NB4 (cell line): Measurements from ENCODE around the gene SMPD3.

Experiments used
- MYC ChIP-seq: IDR thresholded peaks from 2 replicates; pipeline ENCODE4 v1.6.1; 2011; ENCODE audit warnings: low read depth, low read length
- POLR2A ChIP-seq: IDR thresholded peaks from 2 replicates; pipeline ENCODE4 v1.6.1; 2011; ENCODE audit warnings: mild to moderate bottlenecking; ENCODE audit not compliant: insufficient read length; ENCODE audit errors: extremely low read depth
- TF ChIP-seq, protein P1 (sequence below): IDR thresholded peaks from one replicate; pipeline ENCODE4 v1.5.1; 2012; ENCODE audit warnings: low read depth, low read length
- TF ChIP-seq, protein P2 (sequence below): IDR thresholded peaks from 2 replicates; pipeline ENCODE4 v1.6.1; 2011; ENCODE audit warnings: low read depth, low read length

DNA sequence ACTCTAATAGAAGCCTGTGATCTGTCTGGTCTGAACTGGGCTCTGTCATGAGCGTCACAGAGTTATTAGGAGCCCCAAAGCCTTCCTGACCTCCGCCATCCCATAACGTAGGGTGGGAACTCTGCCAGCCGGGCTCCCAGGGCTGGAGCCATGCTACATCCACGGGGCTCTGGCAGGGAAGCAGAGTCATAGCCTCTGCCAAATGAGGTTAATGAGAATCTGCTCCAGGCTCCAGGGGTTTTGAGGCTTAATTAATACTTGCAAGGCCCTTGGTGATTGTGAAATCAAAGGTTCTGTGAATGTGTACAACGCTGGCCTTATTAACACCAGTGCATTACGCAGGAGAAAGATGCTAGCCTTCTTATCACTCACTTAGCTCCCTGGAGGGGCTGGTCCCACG lies 48.4 kb upstream of the SMPD3 start:
- TF ChIP-seq, protein P1, sequence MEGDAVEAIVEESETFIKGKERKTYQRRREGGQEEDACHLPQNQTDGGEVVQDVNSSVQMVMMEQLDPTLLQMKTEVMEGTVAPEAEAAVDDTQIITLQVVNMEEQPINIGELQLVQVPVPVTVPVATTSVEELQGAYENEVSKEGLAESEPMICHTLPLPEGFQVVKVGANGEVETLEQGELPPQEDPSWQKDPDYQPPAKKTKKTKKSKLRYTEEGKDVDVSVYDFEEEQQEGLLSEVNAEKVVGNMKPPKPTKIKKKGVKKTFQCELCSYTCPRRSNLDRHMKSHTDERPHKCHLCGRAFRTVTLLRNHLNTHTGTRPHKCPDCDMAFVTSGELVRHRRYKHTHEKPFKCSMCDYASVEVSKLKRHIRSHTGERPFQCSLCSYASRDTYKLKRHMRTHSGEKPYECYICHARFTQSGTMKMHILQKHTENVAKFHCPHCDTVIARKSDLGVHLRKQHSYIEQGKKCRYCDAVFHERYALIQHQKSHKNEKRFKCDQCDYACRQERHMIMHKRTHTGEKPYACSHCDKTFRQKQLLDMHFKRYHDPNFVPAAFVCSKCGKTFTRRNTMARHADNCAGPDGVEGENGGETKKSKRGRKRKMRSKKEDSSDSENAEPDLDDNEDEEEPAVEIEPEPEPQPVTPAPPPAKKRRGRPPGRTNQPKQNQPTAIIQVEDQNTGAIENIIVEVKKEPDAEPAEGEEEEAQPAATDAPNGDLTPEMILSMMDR, result no peak
- TF ChIP-seq, protein P2, sequence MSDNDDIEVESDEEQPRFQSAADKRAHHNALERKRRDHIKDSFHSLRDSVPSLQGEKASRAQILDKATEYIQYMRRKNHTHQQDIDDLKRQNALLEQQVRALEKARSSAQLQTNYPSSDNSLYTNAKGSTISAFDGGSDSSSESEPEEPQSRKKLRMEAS, result no peak
- TF ChIP-seq POLR2A (no peak), MYC (no peak)
